ENCODE results near the gene ATP8A2. TPM values are rescaled to one million over a fixed set of nuclear protein-coding genes. Genes with fewer than 3 reads are reported as not detected.

ATP8A2 gene
- total RNA-seq, 1 donor from 2014 or later = 0.86 TPM

- DNase-seq (ENCODE audit: low read depth) = no peak
These were observed 620.3 kb downstream of the ATP8A2 start for GRCh38 chr13:25992076-25992475.

- peak; percentile 17 for DNase-seq (ENCODE audit: low read depth)
These were observed 635.7 kb downstream of the ATP8A2 start for GRCh38 chr13:26007261-26008125.

GRCh38 chr13:26010487-26011207, 638.9 kb downstream of the ATP8A2 start:
- no peak for DNase-seq (ENCODE audit: low read depth)

- DNase-seq (ENCODE audit: low read depth) = no peak
These were observed 639.4 kb downstream of the ATP8A2 start for GRCh38 chr13:26011208-26011573.

- DNase-seq (ENCODE audit: low read depth) = peak; percentile 29
These were observed 640.4 kb downstream of the ATP8A2 start for GRCh38 chr13:26011996-26012821.

GRCh38 chr13:26012995-26013394, 641.2 kb downstream of the ATP8A2 start:
- no peak for DNase-seq (ENCODE audit: low read depth)

GRCh38 chr13:26015271-26016125, 643.7 kb downstream of the ATP8A2 start:
- no peak for DNase-seq (ENCODE audit: low read depth)

- no peak for DNase-seq (ENCODE audit: low read depth)
These were observed 644.4 kb downstream of the ATP8A2 start for GRCh38 chr13:26016189-26016588.

- DNase-seq (ENCODE audit: low read depth) = peak; percentile 90
These were observed 645.6 kb downstream of the ATP8A2 start for GRCh38 chr13:26017196-26017921.

- DNase-seq (ENCODE audit: low read depth) = no peak
These were observed 646.3 kb downstream of the ATP8A2 start for GRCh38 chr13:26017932-26018665.

- DNase-seq (ENCODE audit: low read depth) = no peak
These were observed 647.5 kb downstream of the ATP8A2 start for GRCh38 chr13:26019251-26019650.

- peak; percentile 69 for DNase-seq (ENCODE audit: low read depth)
These were observed 648.4 kb downstream of the ATP8A2 start for GRCh38 chr13:26019881-26020870.

- peak; percentile 50 for DNase-seq (ENCODE audit: low read depth)
These were observed 649.1 kb downstream of the ATP8A2 start for GRCh38 chr13:26020891-26021290.

- peak; percentile 85 for DNase-seq (ENCODE audit: low read depth)
These were observed 649.7 kb downstream of the ATP8A2 start for GRCh38 chr13:26021516-26021915.

GRCh38 chr13:26021956-26022355, 650.2 kb downstream of the ATP8A2 start:
- DNase-seq (ENCODE audit: low read depth) = no peak

GRCh38 chr13:26022538-26023292, 650.9 kb downstream of the ATP8A2 start:
- peak; percentile 97 for DNase-seq (ENCODE audit: low read depth)

- peak; percentile 33 for DNase-seq (ENCODE audit: low read depth)
These were observed 652.8 kb downstream of the ATP8A2 start for GRCh38 chr13:26024558-26024957.
